Right kidney (tissue), 1 donor: Measurements from ENCODE around the gene PHF21B.
"Not testable (repeated sequence)": the region's sequence is repeated elsewhere in the genome, so short reads cannot be mapped to it uniquely, and the experiment has no call there.

Experiments used
- DNase-seq: peaks from one replicate; pipeline ENCODE4 v3.0.0-alpha.2; 2016

Gene PHF21B

GRCh38 chr22:44933666-44934453 is 75.9 kb downstream of the PHF21B start:
- no peak for DNase-seq

- DNase-seq, result no peak
These were observed 77.3 kb downstream of the PHF21B start for GRCh38 chr22:44932493-44932892.

GRCh38 chr22:44931766-44932165 is 78.0 kb downstream of the PHF21B start:
- no peak for DNase-seq

GRCh38 chr22:44931077-44931540 is 78.7 kb downstream of the PHF21B start:
- peak; percentile 63 for DNase-seq

GRCh38 chr22:44930711-44931035 is 79.1 kb downstream of the PHF21B start:
- no peak for DNase-seq

GRCh38 chr22:44930016-44930710 is 79.6 kb downstream of the PHF21B start:
- no peak for DNase-seq

GRCh38 chr22:44929359-44930015 is 80.3 kb downstream of the PHF21B start:
- no peak for DNase-seq

GRCh38 chr22:44928711-44929358 is 81.0 kb downstream of the PHF21B start:
- no peak for DNase-seq

- no peak for DNase-seq
These were observed 81.7 kb downstream of the PHF21B start for GRCh38 chr22:44928136-44928463.

GRCh38 chr22:44927463-44928135 is 82.2 kb downstream of the PHF21B start:
- no peak for DNase-seq

GRCh38 chr22:44926491-44927415 is 83.1 kb downstream of the PHF21B start:
- no peak for DNase-seq

- no peak for DNase-seq
These were observed 83.7 kb downstream of the PHF21B start for GRCh38 chr22:44926124-44926475.

GRCh38 chr22:44925465-44926123 is 84.2 kb downstream of the PHF21B start:
- no peak for DNase-seq

- DNase-seq, result no peak
These were observed 85.1 kb downstream of the PHF21B start for GRCh38 chr22:44924710-44925109.

GRCh38 chr22:44924098-44924497 is 85.7 kb downstream of the PHF21B start:
- no peak for DNase-seq

- not testable (repeated sequence) for DNase-seq
These were observed 88.0 kb downstream of the PHF21B start for GRCh38 chr22:44921766-44922165.

GRCh38 chr22:44920183-44920582 is 89.6 kb downstream of the PHF21B start:
- DNase-seq, result no peak

- DNase-seq, result no peak
These were observed 90.1 kb downstream of the PHF21B start for GRCh38 chr22:44919691-44920090.

GRCh38 chr22:44918925-44919392 is 90.8 kb downstream of the PHF21B start:
- no peak for DNase-seq

- no peak for DNase-seq
These were observed 91.5 kb downstream of the PHF21B start for GRCh38 chr22:44918166-44918924.
